Liver (tissue), 9 donors: ENCODE data around the gene CYP26C1. TPM values are rescaled to one million over a fixed set of nuclear protein-coding genes. Genes with fewer than 3 reads are reported as not detected.

Experiments
- DNase-seq: peaks from one replicate; pipeline ENCODE4 v3.0.0-alpha.2; 2017; ENCODE audit warnings: low spot score
- H3K27ac ChIP-seq, 2 donors: one replicate each; pipeline ENCODE4 v1.7.0; 2013; ENCODE audit warnings: inconsistent platforms in 2 of 2, low read length in 2 of 2, control low read depth in 1 of 2, low read depth in 1 of 2, mild to moderate bottlenecking in 1 of 2
- H3K27me3 ChIP-seq, 4 donors: one replicate each; pipeline versions ENCODE4 v1.6.1 to v1.7.0; 2013; ENCODE audit warnings: low read length in 3 of 4, inconsistent platforms in 1 of 4, mild to moderate bottlenecking in 1 of 4, moderate library complexity in 1 of 4; ENCODE audit not compliant: control insufficient read depth in 4 of 4, insufficient read depth in 4 of 4
- H3K36me3 ChIP-seq, 4 donors: one replicate each; pipeline versions ENCODE4 v1.6.1 to v1.7.0; 2013; ENCODE audit warnings: low read length in 3 of 4, mild to moderate bottlenecking in 3 of 4, low read depth in 1 of 4, moderate library complexity in 1 of 4; ENCODE audit not compliant: control insufficient read depth in 4 of 4, insufficient read depth in 3 of 4
- H3K4me1 ChIP-seq, 4 donors: one replicate each; pipeline versions ENCODE4 v1.6.1 to v1.7.0; 2013; ENCODE audit warnings: low read length in 3 of 4, mild to moderate bottlenecking in 3 of 4, moderate library complexity in 1 of 4; ENCODE audit not compliant: control insufficient read depth in 4 of 4, insufficient read depth in 4 of 4
- H3K4me3 ChIP-seq, 3 donors: one replicate each; pipeline versions ENCODE4 v1.6.1 to v1.7.0; 2013; ENCODE audit warnings: low read length in 3 of 3, control low read depth in 1 of 3, low read depth in 1 of 3, mild to moderate bottlenecking in 1 of 3
- H3K9ac ChIP-seq, 2 donors: one replicate each; pipeline ENCODE4 v1.7.0; 2013; ENCODE audit warnings: low read length in 2 of 2, mild to moderate bottlenecking in 2 of 2, moderate library complexity in 2 of 2, control low read depth in 1 of 2, low read depth in 1 of 2
- H3K9me3 ChIP-seq, 4 donors: one replicate each; pipeline versions ENCODE4 v1.6.1 to v1.7.0; 2013; ENCODE audit warnings: low read length in 3 of 4; ENCODE audit not compliant: control insufficient read depth in 4 of 4
- CTCF ChIP-seq: fragments of 150-350 bp; IDR thresholded peaks from 2 replicates; pipeline ENCODE4 v1.5.1; 2017; ENCODE audit warnings: improper control_type of control experiment, low read depth, low read length; ENCODE audit not compliant: missing input control
- EGR1 ChIP-seq, 2 donors: IDR thresholded peaks; 2 replicates each; pipeline ENCODE4 v1.6.1; 2016 to 2018; ENCODE audit warnings: antibody characterized with exemption in 2 of 2, low read depth in 2 of 2
- FOXA1 ChIP-seq: IDR thresholded peaks from 2 replicates; pipeline ENCODE4 v1.6.1; 2016; ENCODE audit warnings: antibody characterized with exemption
- FOXA2 ChIP-seq: IDR thresholded peaks from 2 replicates; pipeline ENCODE4 v1.6.1; 2016; ENCODE audit warnings: antibody characterized with exemption
- HNF4G ChIP-seq: IDR thresholded peaks from 2 replicates; pipeline ENCODE4 v1.6.1; 2016; ENCODE audit warnings: antibody characterized with exemption
- JUND ChIP-seq, 2 donors: IDR thresholded peaks; 2 replicates each; pipeline ENCODE4 v1.6.1; 2016; ENCODE audit warnings: antibody characterized with exemption in 2 of 2
- MAX ChIP-seq: IDR thresholded peaks from 2 replicates; pipeline ENCODE4 v1.6.1; 2016; ENCODE audit warnings: antibody characterized with exemption
- NR2F2 ChIP-seq: IDR thresholded peaks from 2 replicates; pipeline ENCODE4 v1.6.1; 2016; ENCODE audit warnings: antibody characterized with exemption
- RAD21 ChIP-seq, 2 donors: IDR thresholded peaks; 2 replicates each; pipeline ENCODE4 v1.6.1; 2016; ENCODE audit warnings: antibody characterized with exemption in 2 of 2, mild to moderate bottlenecking in 2 of 2
- REST ChIP-seq: IDR thresholded peaks from 2 replicates; pipeline ENCODE4 v1.6.1; 2016; ENCODE audit warnings: antibody characterized with exemption, mild to moderate bottlenecking
- RXRA ChIP-seq, 2 donors: IDR thresholded peaks; 2 replicates each; pipeline ENCODE4 v1.6.1; 2017 to 2018; ENCODE audit warnings: antibody characterized with exemption in 2 of 2, mild to moderate bottlenecking in 1 of 2
- SP1 ChIP-seq: IDR thresholded peaks from 2 replicates; pipeline ENCODE4 v1.6.1; 2018; ENCODE audit warnings: antibody characterized with exemption, mild to moderate bottlenecking
- TAF1 ChIP-seq: conservative IDR thresholded peaks from 2 replicates; pipeline ENCODE4 v1.6.1; 2016; ENCODE audit warnings: antibody characterized with exemption, mild to moderate bottlenecking
- YY1 ChIP-seq: IDR thresholded peaks from 2 replicates; pipeline ENCODE4 v1.6.1; 2016; ENCODE audit warnings: antibody characterized with exemption, mild to moderate bottlenecking
- WGBS: extraction: QIAGEN DNeasy Blood & Tissue Kit; methylation state at CpG from one replicate; pipeline ENCODE4 v1.1.7; 2013; 5-methylcytosine and 5-hydroxymethylcytosine counted together
- polyA plus RNA-seq, 2 donors: library from polyadenylated mRNA; stranded (reverse) in 1 of 2; unstranded in 1 of 2; fragments of 200-250 nt in 1 of 2; fragments of >200 nt in 1 of 2; fragmentation: Nextera tagmentation in 1 of 2; extraction: Ambion mirVana in 1 of 2; gene quantifications; one replicate each; pipeline versions ENCODE4 v1.2.1 to v1.2.3, GENCODE V29; 2013 to 2015
- total RNA-seq, 2 donors: library from RNA; depleted of rRNA; stranded (reverse); fragments of >200 nt; gene quantifications; one replicate each; pipeline ENCODE4 v1.2.3, GENCODE V29; 2014
- TF ChIP-seq, protein P1 (sequence below): IDR thresholded peaks from 2 replicates; pipeline ENCODE4 v1.6.1; 2016; ENCODE audit warnings: antibody characterized with exemption
- donor health status: healthy.
- donor health status: healthy.
- donor health status: healthy.
- donor health status: healthy.
- donor health status: healthy.

CYP26C1 gene
- total and polyA plus RNA-seq, 4 donors = 0.09 to 0.25 TPM; not detected in 2

DNA sequence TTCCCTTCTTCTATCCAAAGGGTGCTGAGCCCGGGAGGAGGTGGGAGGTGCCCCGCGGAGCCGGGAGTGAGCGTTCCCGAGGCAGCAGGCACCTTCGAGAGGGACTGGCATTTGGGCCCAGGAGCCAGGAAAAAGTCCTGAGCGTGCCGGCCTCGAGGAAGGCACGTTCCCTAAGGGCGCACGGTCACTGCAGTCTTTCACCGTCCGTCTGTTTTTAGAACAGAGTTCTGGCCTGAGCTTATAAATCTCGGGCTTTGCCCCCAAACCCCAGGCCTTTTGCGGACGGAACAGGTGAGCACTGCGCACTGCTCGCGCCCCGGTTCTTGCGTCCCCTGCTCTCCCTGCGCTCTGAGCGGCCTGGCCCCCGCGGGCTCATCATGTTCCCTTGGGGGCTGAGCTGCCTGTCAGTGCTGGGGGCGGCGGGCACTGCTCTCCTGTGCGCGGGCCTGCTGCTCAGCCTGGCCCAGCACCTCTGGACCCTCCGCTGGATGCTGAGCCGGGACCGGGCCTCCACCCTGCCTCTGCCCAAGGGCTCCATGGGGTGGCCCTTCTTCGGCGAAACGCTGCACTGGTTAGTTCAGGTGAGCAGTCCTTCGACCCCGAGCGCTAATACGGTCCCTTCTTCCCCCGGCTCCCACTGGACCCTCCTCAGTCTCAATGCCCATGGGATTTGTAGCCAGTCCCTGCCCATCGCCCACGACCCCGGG is 442 bp downstream of the CYP26C1 start:
- 34% methylated on average over 45 of the region's 45 CpGs for WGBS

More for the DNA sequence above, 442 bp downstream of the CYP26C1 start:
- H3K27me3 ChIP-seq = peaks cover 0 to 5% (median 4%) of the 10 kb centered on the region in 4 donors
- H3K4me3 ChIP-seq = no peak overlapping the region
- peaks cover 0 to 4% (median 1%) of the 10 kb centered on the region in 4 donors for H3K36me3 ChIP-seq
- no peak overlapping the region for H3K9ac ChIP-seq
- DNase-seq = no peak
- peaks cover 11 to 38% (median 23%) of the 10 kb centered on the region in 4 donors for H3K4me1 ChIP-seq
- no peaks in the 10 kb centered on the region for H3K9me3 ChIP-seq
- H3K27ac ChIP-seq = no peak overlapping the region
- TF ChIP-seq, protein P1, sequence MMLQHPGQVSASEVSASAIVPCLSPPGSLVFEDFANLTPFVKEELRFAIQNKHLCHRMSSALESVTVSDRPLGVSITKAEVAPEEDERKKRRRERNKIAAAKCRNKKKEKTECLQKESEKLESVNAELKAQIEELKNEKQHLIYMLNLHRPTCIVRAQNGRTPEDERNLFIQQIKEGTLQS = no peak
- no peak for TF ChIP-seq JUND (IDR thresholded peaks at IDR 0.05)
- TF ChIP-seq FOXA1 = no peak
- TF ChIP-seq HNF4G = no peak
- TF ChIP-seq REST = no peak
- TF ChIP-seq SP1 = no peak
- TF ChIP-seq YY1 = no peak
- TF ChIP-seq MAX = no peak
- TF ChIP-seq NR2F2 = no peak
- no peak for TF ChIP-seq RAD21 (IDR thresholded peaks at IDR 0.05)
- TF ChIP-seq EGR1 (IDR thresholded peaks at IDR 0.05; ENCODE audit: low read depth in 2 of 2) = no peak
- no peak for TF ChIP-seq TAF1
- no peak for TF ChIP-seq FOXA2
- TF ChIP-seq RXRA (IDR thresholded peaks at IDR 0.05) = no peak
- no peak for TF ChIP-seq CTCF
